NCI-H1092 treated with DMSO at 0.1 percent for 48 hours (cell line): ENCODE data around the gene WDR45B.
"Not testable (repeated sequence)": the region's sequence is repeated elsewhere in the genome, so short reads cannot be mapped to it uniquely, and the experiment has no call there.

Experiments used
- DNase-seq: peaks from one replicate; lab custom pipeline; 2025; lab: John Stamatoyannopoulos, UW

Gene WDR45B

DNA sequence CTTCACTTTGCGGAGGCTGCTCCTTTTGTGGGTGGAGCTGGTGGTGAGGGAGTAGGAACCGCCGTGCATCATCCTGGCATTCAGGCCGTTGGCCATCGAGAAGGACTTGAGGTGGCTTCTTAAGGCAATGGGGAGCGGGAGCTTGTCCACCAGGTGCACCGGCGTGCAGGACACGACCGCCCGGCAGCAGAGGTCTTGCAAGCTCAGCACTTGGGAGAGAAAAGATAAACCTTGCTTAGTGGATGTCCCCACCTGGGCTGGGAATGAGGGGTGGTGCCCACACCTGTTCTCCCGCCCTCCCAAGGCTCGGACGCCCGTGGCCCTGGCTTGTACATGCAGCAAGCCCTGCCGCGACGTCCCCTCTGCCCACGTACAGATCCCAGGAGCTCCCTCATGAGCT is 9.7 kb upstream of the WDR45B start:
- DNase-seq = no peak

DNA sequence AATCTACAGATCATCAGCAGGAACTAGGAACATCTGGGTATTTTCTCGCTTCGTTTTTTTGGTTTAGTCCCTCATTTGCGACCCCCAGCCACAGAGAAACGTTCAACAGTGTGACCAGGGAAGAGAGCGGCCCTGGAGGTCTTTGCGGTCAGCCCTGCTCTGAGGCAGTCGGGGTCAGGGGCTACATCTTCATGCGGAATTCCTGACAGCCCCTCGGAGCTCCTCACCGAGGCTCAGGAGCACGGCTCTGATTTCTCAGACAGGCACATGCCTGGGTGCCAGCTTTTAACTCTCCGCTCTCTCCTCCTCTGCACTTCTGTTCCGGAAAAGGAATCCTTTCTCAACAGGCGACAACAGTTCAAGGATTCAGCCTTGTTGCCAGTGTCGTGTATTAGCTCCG is 8.0 kb upstream of the WDR45B start:
- DNase-seq = no peak

DNA sequence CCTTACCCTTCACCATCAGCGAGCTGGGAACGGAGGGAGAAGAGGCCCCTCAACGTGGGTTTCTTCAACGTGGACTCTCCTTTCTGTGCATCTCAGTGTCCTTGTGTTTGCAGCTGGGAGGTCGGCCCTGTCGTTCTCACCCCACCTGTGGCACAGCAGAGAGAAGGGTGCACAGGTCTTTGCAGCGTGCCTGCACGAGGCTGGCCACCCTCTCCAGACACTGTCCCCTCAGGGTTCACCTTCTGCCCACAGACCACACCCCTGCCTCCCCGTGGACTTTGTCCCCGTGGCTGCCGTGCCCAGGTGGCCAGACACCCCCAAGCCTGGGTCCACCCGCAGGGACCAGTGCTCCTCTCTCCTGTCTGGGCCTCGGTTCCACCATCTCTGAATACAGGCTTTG is 7.3 kb upstream of the WDR45B start:
- DNase-seq = no peak

- DNase-seq = no peak
These were observed 6.8 kb upstream of the WDR45B start for GRCh38 chr17:82655038-82655479.

- not testable (repeated sequence) for DNase-seq
These were observed 6.4 kb upstream of the WDR45B start for GRCh38 chr17:82654611-82655010.

DNA sequence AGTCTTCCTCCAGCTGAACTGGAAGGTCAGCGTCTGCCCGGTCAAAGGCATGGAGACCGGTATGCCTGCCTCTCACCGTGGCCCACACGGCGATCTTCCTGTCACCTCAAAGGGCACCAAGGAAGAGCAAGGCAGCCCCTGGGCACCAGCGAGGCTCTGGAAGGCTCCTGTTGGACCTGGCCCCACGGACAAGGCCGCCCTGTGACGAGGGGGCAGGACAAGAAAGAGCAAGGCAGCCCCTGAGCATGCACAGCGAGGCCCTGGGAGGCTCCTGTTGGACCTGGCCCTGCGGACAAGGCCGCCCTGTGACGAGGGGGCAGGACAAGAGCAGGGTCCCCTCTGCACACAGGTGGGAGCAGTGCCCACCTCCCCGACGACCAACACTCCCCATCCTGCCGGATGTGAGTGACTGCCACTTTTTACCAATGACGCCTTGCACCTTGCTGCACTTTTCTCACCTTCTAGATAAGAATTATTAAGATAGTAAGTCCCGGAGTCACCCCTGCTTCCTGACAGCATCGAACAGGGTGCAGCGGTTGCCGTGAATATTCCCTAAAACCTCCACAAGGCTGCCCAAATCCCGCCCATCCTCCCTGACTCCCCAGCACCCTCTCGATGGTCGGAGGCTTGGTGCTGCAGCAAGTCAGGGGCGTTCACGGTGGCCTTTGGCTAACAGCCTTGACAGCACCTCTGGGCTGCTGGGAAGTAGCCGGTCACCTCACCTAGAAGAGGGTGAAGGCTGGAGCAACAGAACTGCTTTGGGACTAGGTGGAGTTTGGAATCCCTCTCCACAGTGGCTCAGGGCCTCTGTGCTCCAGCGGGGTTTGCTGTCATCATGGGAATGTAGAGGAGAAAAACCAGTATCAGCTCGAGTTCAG is 5.6 kb upstream of the WDR45B start:
- DNase-seq = no peak

GRCh38 chr17:82650723-82651122 is 2.5 kb upstream of the WDR45B start:
- DNase-seq = no peak

DNA sequence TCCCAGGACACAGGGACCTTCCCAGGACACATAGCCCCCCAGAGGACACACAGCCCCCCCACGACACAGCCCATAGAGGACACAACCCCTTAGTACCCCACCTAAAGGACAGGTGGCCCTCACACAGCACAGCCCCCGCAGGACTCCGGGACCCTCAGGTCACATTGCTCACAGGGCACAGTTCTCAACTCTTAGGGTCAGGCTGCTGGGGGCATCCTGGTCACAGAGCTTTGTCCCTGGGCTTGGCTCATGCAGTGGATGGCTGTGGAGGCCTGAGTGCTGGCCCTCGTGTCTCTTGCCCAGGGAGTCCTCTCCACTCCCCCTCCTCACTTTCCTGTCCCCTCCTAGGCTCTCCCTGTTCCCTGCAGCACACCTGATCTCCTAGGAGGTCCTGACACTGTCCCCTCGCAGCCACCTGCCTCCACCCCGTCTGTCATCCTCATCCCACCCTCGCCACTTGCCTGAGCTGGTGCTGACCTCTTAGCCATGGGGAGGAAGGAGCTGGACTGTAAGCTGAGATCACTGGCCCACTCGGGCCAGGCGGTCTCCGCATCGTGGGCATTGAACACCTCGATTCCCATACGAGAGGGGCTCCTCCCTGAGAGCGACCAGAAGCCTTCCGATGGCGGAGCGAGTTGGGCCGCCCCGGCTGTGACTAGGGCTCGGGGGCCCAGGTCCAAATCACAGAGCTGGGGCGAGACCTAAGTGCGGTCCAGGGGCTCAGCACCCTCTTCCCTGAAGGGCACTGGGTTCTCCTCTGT is 1.4 kb upstream of the WDR45B start:
- DNase-seq = no peak

- peak; percentile 18 for DNase-seq
These were observed 593 bp upstream of the WDR45B start for GRCh38 chr17:82648742-82649331.

- DNase-seq = no peak
These were observed 565 bp downstream of the WDR45B start for GRCh38 chr17:82647593-82648164.

DNA sequence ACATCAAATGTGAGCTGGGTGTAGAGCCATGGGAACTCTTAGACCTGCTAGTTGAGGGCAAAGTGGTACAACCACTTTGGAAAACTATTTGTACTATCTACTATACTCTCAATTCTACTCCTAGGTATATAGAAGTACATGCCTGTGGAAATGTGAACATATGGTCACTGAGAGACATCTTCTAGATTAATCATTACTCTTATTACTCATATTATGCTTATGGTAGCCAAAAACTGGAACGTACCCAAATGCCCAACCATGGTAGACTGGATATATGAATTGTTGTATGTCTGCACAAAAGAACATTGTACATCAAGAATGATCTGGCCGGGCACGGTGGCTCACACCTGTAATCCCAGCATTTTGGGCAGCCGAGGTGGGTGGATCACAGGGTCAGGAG is 2.7 kb downstream of the WDR45B start:
- no peak for DNase-seq

- DNase-seq = no peak
These were observed 4.1 kb downstream of the WDR45B start for GRCh38 chr17:82644148-82644547.

GRCh38 chr17:82642022-82642421 is 6.2 kb downstream of the WDR45B start:
- DNase-seq = no peak

DNA sequence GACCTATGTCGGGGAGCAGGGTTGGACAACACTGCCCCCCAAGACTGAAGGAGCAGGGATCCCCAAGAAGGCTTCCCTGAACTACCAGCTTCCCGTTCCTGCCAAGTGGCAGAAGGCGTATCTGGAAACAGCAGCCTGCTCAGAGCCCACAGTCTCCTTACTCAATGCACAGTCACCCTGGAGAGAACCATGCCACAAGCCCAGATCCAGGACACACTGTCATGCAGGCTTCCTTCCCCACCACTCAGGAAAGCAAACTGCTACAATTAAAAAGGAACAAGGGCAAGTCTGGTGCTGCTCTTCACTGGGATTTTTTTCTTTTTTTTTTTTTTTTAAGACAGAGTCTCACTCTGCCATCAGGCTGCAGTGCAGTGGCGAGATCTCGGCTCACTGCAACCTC is 8.2 kb downstream of the WDR45B start:
- DNase-seq = no peak

DNA sequence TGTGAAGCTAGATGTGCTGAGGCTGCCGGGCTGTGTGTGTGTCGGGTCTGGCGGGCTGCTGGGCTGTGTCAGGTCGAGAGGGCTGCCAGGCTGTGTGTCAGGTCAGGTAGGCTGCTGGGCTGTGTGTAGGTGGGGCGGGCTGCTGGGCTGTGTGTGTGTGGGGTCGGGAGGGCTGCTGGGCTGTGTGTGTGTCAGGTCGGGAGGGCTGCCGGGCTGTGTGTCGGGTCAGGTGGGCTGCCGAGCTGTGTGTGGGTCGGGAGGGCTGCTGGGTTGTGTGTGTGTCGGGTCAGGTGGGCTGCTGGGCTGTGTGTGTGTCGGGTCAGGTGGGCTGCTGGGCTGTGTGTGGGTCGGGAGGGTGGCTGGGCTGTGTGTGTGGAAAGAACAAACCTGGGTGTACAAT is 8.6 kb downstream of the WDR45B start:
- DNase-seq = no peak

DNA sequence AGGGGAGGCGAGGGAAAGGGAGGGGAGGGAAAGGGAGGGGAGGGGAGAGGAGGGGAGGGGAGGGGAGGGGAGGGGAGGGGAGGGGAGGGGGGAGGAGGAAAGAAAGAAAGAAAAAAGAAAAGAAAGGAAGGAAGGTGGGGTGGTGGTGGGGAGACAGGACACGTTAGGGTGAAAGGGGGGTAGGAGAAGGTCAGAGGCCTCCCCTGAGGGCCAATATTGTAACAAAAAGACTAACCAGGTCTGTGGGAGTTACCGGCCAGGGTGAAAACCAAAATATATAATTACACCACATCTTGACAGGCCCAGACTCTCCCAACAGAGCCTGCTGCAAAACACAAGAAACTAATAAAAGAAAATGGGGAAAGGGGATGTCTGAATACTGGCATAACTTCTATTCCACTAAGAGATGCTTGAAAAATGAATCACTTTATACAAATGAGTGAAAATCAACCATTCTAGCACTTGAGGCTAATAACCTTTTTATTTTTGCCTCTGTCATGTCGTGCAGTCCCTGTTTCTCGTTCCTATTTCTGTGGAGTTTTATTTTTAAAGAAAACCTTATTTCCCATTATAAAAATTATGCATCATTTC is 10.0 kb downstream of the WDR45B start:
- no peak for DNase-seq

- no peak for DNase-seq
These were observed 11.3 kb downstream of the WDR45B start for GRCh38 chr17:82636626-82637598.

DNA sequence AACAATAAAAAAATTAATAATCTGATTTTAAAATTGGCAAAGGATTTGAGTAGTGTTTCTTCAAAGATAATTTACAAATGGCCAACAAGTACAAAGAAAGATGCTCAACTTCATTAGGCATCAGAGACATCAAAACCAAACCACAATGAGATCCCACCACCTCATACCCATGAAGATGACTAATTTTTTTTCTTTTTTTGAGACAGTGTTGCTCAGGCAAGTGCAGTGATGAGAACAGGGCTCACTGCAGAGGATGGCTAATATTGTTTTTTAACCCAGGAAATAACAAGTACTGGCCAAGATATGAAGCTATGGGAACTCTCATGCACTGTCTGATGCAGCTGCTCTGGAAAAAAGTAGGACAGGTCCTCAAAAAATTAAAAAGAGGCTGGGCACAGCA is 14.9 kb downstream of the WDR45B start:
- DNase-seq = no peak

GRCh38 chr17:82632451-82632850 is 15.8 kb downstream of the WDR45B start:
- DNase-seq = no peak

- DNase-seq = no peak
These were observed 16.7 kb downstream of the WDR45B start for GRCh38 chr17:82631544-82631943.

GRCh38 chr17:82630212-82630611 is 18.0 kb downstream of the WDR45B start:
- DNase-seq = no peak
